Keratinocyte (primary cell): ENCODE data around the gene POU6F2.

Experiments
- EZH2 ChIP-seq: IDR thresholded peaks from one replicate; pipeline ENCODE4 v1.6.1; 2012; ENCODE audit warnings: inconsistent platforms, mild to moderate bottlenecking, low read length, moderate library complexity
- TF ChIP-seq, protein P1 (sequence below), 3 experiments: IDR thresholded peaks in 1 of 3; conservative IDR thresholded peaks in 1 of 3; optimal IDR thresholded peaks in 1 of 3; 2 replicates in 2 of 3; 3 replicates in 1 of 3; pipeline versions ENCODE3 to v1.5.1; 2011; ENCODE audit warnings: low read length in 3 of 3, mild to moderate bottlenecking in 3 of 3, moderate library complexity in 2 of 3, control low read depth in 1 of 3, inconsistent platforms in 1 of 3; ENCODE audit not compliant: insufficient read depth in 2 of 3; ENCODE audit errors: extremely low read depth in 1 of 3

DNA sequence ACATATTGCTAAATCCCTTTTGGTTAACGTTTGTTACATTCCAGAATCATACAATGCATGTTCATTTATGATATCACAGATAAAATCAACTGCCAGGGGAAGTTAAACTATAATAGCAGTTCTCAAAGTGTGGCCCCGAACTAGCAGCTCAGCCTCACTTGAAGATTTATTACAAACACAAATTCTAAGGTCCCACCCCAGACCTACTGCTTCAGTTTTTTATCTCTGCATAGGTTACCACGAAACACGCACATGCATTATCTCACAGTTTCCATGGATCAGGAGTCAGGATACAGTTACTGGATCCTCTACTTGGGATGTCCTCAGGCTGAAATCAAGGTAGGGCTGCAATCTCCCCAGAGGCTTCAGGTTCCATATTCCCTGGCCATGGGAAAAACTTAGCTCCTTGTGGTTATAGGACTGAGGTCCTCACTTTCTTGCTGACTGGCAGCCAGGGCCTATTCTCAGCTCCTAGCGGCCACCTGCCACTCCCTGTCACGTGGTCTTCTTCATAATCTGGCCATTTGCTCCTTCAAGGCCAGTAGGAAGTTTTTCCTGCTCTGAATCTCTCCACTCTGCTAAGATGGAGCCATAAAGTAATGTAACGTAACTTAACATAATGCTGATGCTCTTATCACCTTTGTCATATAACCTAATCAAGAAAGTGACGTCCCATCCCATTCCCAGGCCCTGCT lies 538.0 kb downstream of the POU6F2 start:
- TF ChIP-seq, protein P1, sequence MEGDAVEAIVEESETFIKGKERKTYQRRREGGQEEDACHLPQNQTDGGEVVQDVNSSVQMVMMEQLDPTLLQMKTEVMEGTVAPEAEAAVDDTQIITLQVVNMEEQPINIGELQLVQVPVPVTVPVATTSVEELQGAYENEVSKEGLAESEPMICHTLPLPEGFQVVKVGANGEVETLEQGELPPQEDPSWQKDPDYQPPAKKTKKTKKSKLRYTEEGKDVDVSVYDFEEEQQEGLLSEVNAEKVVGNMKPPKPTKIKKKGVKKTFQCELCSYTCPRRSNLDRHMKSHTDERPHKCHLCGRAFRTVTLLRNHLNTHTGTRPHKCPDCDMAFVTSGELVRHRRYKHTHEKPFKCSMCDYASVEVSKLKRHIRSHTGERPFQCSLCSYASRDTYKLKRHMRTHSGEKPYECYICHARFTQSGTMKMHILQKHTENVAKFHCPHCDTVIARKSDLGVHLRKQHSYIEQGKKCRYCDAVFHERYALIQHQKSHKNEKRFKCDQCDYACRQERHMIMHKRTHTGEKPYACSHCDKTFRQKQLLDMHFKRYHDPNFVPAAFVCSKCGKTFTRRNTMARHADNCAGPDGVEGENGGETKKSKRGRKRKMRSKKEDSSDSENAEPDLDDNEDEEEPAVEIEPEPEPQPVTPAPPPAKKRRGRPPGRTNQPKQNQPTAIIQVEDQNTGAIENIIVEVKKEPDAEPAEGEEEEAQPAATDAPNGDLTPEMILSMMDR (optimal IDR thresholded peaks at IDR 0.05 in 1 of 3, IDR thresholded peaks at IDR 0.05 in 1 of 3, conservative IDR thresholded peaks at IDR 0.05 in 1 of 3; ENCODE audit: extremely low read depth in 1 of 3, insufficient read depth in 2 of 3, low read length in 3 of 3) = no peak
- no peak for TF ChIP-seq EZH2
